HCT116 (cell line): ENCODE data around the gene TRAPPC4. TPM values are rescaled to one million over a fixed set of nuclear protein-coding genes. Genes with fewer than 3 reads are reported as not detected.
A peak's percentile ranks its signal among the peaks of the same experiment; 100 is the strongest.
"Not testable (repeated sequence)": the region's sequence is repeated elsewhere in the genome, so short reads cannot be mapped to it uniquely, and the experiment has no call there.

Experiments
- ATAC-seq: fragments of 200-7000 bp; cut with Tn5 transposase; 2 replicates; pipeline ENCODE4 v1.9.1; 2020; ENCODE audit warnings: mild to moderate bottlenecking, moderate library complexity
- BruUV-seq: library from RNA; stranded (reverse); fragments of 400-500 nt; replicated peaks from 2 replicates; lab custom pipeline; 2021; lab: Mats Ljungman, UMichigan
- CTCF ChIA-PET: fragments of 300-600 bp; sonication (Branson Sonifier 250); formaldehyde crosslinking; loops from one replicate; lab custom pipeline; 2021; ENCODE audit warnings: antibody characterized with exemption; lab: Charles Lee
- POLR2A ChIA-PET: fragments of 300-600, 350-600 bp; sonication (Branson Sonifier 250); formaldehyde crosslinking; loops from one replicate; lab custom pipeline; 2021; ENCODE audit warnings: antibody characterized with exemption; lab: Charles Lee
- RAD21 ChIA-PET, 2 experiments: fragments of 300-600 bp; sonication (Branson Sonifier 250); formaldehyde crosslinking; loops; one replicate each; lab custom pipeline; 2023; ENCODE audit warnings: low total read pairs in 2 of 2; ENCODE audit not compliant: uncharacterized antibody in 2 of 2, unreplicated experiment in 2 of 2, low non-redundant PET in 1 of 2; lab: Charles Lee
- DNase-seq: peaks from one replicate; pipeline ENCODE4 v3.0.0-alpha.2; 2010; ENCODE audit warnings: low read depth, low spot score
- H2AFZ ChIP-seq: fragments of 200-600 bp; shearing (Covaris generic), sonication (generic); 2 replicates; pipeline ENCODE4 v1.6.1; 2017; ENCODE audit warnings: low read depth, mixed run types, mixed read lengths, antibody characterized with exemption, low read length; ENCODE audit not compliant: poor library complexity, severe bottlenecking
- H3K27ac ChIP-seq: 2 replicates; pipeline ENCODE4 v1.5.1; 2012; ENCODE audit warnings: low read depth, low read length
- H3K27me3 ChIP-seq: fragments of 200-600 bp; sonication (generic); 2 replicates; pipeline ENCODE4 v1.6.1; 2016; ENCODE audit warnings: mixed run types, low read length, mixed read lengths; ENCODE audit not compliant: insufficient read depth
- H3K36me3 ChIP-seq, 2 experiments: fragments of 200-500 bp in 1 of 2; fragments of 200-600 bp in 1 of 2; sonication (Bioruptor generic) in 1 of 2; sonication (generic) in 1 of 2; 2 replicates each; pipeline versions ENCODE4 v1.5.1 to v1.6.1; 2014 to 2016; ENCODE audit warnings: low read length in 2 of 2, inconsistent platforms in 1 of 2, mixed read lengths in 1 of 2, mixed run types in 1 of 2; ENCODE audit not compliant: insufficient read depth in 2 of 2, control insufficient read depth in 1 of 2
- H3K4me1 ChIP-seq, 2 experiments: fragments of 200-600 bp in 1 of 2; sonication (generic) in 1 of 2; 2 replicates each; pipeline versions ENCODE4 v1.5.1 to v1.6.1; 2012 to 2017; ENCODE audit warnings: low read length in 2 of 2, inconsistent platforms in 1 of 2, mild to moderate bottlenecking in 1 of 2, mixed read lengths in 1 of 2, mixed run types in 1 of 2, moderate library complexity in 1 of 2; ENCODE audit not compliant: insufficient read depth in 2 of 2, control insufficient read depth in 1 of 2
- H3K4me2 ChIP-seq: fragments of 200-600 bp; sonication (generic); 2 replicates; pipeline ENCODE4 v1.6.1; 2017; ENCODE audit warnings: mixed run types, low read length, mixed read lengths
- H3K4me3 ChIP-seq, 2 experiments: fragments of 200-600 bp in 1 of 2; sonication (generic) in 1 of 2; replicated peaks in 1 of 2; 2 replicates each; pipeline ENCODE4 v1.5.1; 2011 to 2016; ENCODE audit warnings: low read length in 2 of 2, control low read depth in 1 of 2, low read depth in 1 of 2, mild to moderate bottlenecking in 1 of 2, mixed read lengths in 1 of 2, mixed run types in 1 of 2
- H3K79me2 ChIP-seq: fragments of 200-600 bp; sonication (generic); 2 replicates; pipeline ENCODE4 v1.6.1; 2017; ENCODE audit warnings: mild to moderate bottlenecking, mixed run types, low read length, moderate library complexity, mixed read lengths; ENCODE audit not compliant: insufficient read depth
- H3K9ac ChIP-seq: fragments of 200-600 bp; sonication (generic); 2 replicates; pipeline ENCODE4 v1.6.1; 2016; ENCODE audit warnings: low read length, mixed read lengths
- H3K9me2 ChIP-seq: fragments of 200-600 bp; sonication (generic), shearing (Covaris generic); 2 replicates; pipeline ENCODE4 v1.6.1; 2017; ENCODE audit warnings: mixed run types, mild to moderate bottlenecking, moderate library complexity; ENCODE audit not compliant: insufficient read depth
- H3K9me3 ChIP-seq, 2 experiments: fragments of 200-500 bp in 1 of 2; fragments of 200-600 bp in 1 of 2; sonication (Bioruptor generic) in 1 of 2; sonication (generic) in 1 of 2; 2 replicates each; pipeline ENCODE4 v1.6.1; 2014 to 2017; ENCODE audit warnings: low read length in 2 of 2, mixed read lengths in 2 of 2, inconsistent platforms in 1 of 2, low read depth in 1 of 2, mild to moderate bottlenecking in 1 of 2, mixed run types in 1 of 2, moderate library complexity in 1 of 2; ENCODE audit not compliant: control insufficient read depth in 1 of 2, insufficient read depth in 1 of 2
- H4K20me1 ChIP-seq: fragments of 200-600 bp; sonication (generic), shearing (Covaris generic); 2 replicates; pipeline ENCODE4 v1.6.1; 2017; ENCODE audit warnings: mixed run types, mild to moderate bottlenecking, moderate library complexity; ENCODE audit not compliant: insufficient read depth
- EGR1 ChIP-seq: IDR thresholded peaks from 2 replicates; pipeline ENCODE4 v1.6.1; 2012; ENCODE audit warnings: low read depth
- RAD21 ChIP-seq: IDR thresholded peaks from 2 replicates; pipeline ENCODE4 v1.6.1; 2012; ENCODE audit warnings: low read depth, mild to moderate bottlenecking
- SIN3A ChIP-seq: IDR thresholded peaks from 2 replicates; pipeline ENCODE4 v1.6.1; 2012; ENCODE audit warnings: low read depth
- SP1 ChIP-seq: IDR thresholded peaks from 2 replicates; pipeline ENCODE4 v1.6.1; 2012; ENCODE audit warnings: low read depth
- YY1 ChIP-seq: IDR thresholded peaks from 2 replicates; pipeline ENCODE4 v1.6.1; 2011; ENCODE audit warnings: low read length, low read depth, moderate library complexity, mild to moderate bottlenecking; ENCODE audit not compliant: insufficient replicate concordance; ENCODE audit errors: extremely low read depth
- intact Hi-C: fragments of 100-400 bp; cut with micrococcal nuclease; formaldehyde crosslinking; loops from 2 replicates; pipeline ENCODE4 v1.10.0; 2022
- total RNA-seq: library from RNA; stranded (reverse); gene quantifications from one replicate; pipeline ENCODE4 v1.2.1, GENCODE V29; 2021; ENCODE audit not compliant: unreplicated experiment
- TF ChIP-seq, protein P1 (sequence below): IDR thresholded peaks from 2 replicates; pipeline ENCODE4 v1.6.1; 2012; ENCODE audit warnings: low read depth
- TF ChIP-seq, protein P2 (sequence below): IDR thresholded peaks from 2 replicates; pipeline ENCODE4 v1.6.1; 2011; ENCODE audit warnings: mild to moderate bottlenecking, low read length, moderate library complexity; ENCODE audit not compliant: insufficient replicate concordance; ENCODE audit errors: extremely low read depth

Gene TRAPPC4
- total RNA-seq, 1 experiment from 2014 or later: 61.6 TPM

GRCh38 chr11:119057000-119057769 lies 38.6 kb downstream of the TRAPPC4 start, which contains the start of gene HYOU1 (continued):
- TF ChIP-seq, protein P1, sequence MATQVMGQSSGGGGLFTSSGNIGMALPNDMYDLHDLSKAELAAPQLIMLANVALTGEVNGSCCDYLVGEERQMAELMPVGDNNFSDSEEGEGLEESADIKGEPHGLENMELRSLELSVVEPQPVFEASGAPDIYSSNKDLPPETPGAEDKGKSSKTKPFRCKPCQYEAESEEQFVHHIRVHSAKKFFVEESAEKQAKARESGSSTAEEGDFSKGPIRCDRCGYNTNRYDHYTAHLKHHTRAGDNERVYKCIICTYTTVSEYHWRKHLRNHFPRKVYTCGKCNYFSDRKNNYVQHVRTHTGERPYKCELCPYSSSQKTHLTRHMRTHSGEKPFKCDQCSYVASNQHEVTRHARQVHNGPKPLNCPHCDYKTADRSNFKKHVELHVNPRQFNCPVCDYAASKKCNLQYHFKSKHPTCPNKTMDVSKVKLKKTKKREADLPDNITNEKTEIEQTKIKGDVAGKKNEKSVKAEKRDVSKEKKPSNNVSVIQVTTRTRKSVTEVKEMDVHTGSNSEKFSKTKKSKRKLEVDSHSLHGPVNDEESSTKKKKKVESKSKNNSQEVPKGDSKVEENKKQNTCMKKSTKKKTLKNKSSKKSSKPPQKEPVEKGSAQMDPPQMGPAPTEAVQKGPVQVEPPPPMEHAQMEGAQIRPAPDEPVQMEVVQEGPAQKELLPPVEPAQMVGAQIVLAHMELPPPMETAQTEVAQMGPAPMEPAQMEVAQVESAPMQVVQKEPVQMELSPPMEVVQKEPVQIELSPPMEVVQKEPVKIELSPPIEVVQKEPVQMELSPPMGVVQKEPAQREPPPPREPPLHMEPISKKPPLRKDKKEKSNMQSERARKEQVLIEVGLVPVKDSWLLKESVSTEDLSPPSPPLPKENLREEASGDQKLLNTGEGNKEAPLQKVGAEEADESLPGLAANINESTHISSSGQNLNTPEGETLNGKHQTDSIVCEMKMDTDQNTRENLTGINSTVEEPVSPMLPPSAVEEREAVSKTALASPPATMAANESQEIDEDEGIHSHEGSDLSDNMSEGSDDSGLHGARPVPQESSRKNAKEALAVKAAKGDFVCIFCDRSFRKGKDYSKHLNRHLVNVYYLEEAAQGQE: no peak
- TF ChIP-seq YY1 (peak; percentile 12), SIN3A (peak; percentile 73), SP1 (peak; percentile 76; the same call in 1 of the 2 replicates), RAD21 (no peak), EGR1 (peak; percentile 36; the same call in 1 of the 2 replicates)
- TF ChIP-seq, protein P2, sequence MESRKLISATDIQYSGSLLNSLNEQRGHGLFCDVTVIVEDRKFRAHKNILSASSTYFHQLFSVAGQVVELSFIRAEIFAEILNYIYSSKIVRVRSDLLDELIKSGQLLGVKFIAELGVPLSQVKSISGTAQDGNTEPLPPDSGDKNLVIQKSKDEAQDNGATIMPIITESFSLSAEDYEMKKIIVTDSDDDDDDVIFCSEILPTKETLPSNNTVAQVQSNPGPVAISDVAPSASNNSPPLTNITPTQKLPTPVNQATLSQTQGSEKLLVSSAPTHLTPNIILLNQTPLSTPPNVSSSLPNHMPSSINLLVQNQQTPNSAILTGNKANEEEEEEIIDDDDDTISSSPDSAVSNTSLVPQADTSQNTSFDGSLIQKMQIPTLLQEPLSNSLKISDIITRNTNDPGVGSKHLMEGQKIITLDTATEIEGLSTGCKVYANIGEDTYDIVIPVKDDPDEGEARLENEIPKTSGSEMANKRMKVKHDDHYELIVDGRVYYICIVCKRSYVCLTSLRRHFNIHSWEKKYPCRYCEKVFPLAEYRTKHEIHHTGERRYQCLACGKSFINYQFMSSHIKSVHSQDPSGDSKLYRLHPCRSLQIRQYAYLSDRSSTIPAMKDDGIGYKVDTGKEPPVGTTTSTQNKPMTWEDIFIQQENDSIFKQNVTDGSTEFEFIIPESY: no peak

GRCh38 chr11:119059128-119059527 lies 40.6 kb downstream of the TRAPPC4 start:
- H3K9me3 ChIP-seq, intact Hi-C loops, H3K9me2 ChIP-seq, POLR2A ChIA-PET, CTCF ChIA-PET, H3K27me3 ChIP-seq, H3K4me3 ChIP-seq, H3K9ac ChIP-seq, H3K27ac ChIP-seq, ATAC-seq, H2AFZ ChIP-seq, H3K4me2 ChIP-seq, H4K20me1 ChIP-seq, DNase-seq, RAD21 ChIA-PET, BruUV-seq: not testable (repeated sequence)
- Histone ChIP-seq H3K36me3 (peaks cover 7 to 16% of the 10 kb centered on the region in 2 experiments; a peak in 3 of 4 replicates), H3K79me2 (peaks cover 19% of the 10 kb centered on the region), H3K4me1 (peaks cover 10 to 28% of the 10 kb centered on the region in 2 experiments)
